Mesenchymal stem cell (in vitro differentiated cells and primary cell): Measurements from ENCODE around the gene SKIL. TPM values are rescaled to one million over a fixed set of nuclear protein-coding genes. Genes with fewer than 3 reads are reported as not detected.

Experiments used
- DNase-seq: peaks from one replicate; pipeline ENCODE4 v3.0.0-alpha.2; 2013
- H2AFZ ChIP-seq: one replicate; pipeline ENCODE4 v1.6.1; 2013; ENCODE audit warnings: low read depth, mild to moderate bottlenecking, control low read depth, inconsistent platforms, low read length, moderate library complexity
- H2AK5ac ChIP-seq: 2 replicates; pipeline ENCODE4 v1.6.1; 2013; ENCODE audit warnings: low read length, moderate library complexity, mild to moderate bottlenecking, inconsistent platforms; ENCODE audit not compliant: severe bottlenecking
- H2BK120ac ChIP-seq: one replicate; pipeline ENCODE4 v1.6.1; 2013; ENCODE audit warnings: low read depth, mild to moderate bottlenecking, inconsistent platforms, low read length, moderate library complexity
- H2BK12ac ChIP-seq, 2 experiments: one replicate each; pipeline ENCODE4 v1.6.1; 2013; ENCODE audit warnings: inconsistent platforms in 2 of 2, low read length in 2 of 2, mild to moderate bottlenecking in 2 of 2, moderate library complexity in 2 of 2, control low read depth in 1 of 2
- H2BK15ac ChIP-seq: one replicate; pipeline ENCODE4 v1.6.1; 2013; ENCODE audit warnings: mild to moderate bottlenecking, low read depth, inconsistent platforms; ENCODE audit not compliant: poor library complexity, severe bottlenecking
- H2BK5ac ChIP-seq: 2 replicates; pipeline ENCODE4 v1.6.1; 2013; ENCODE audit warnings: low read depth, mild to moderate bottlenecking, low read length, control low read depth, inconsistent platforms; ENCODE audit not compliant: poor library complexity, severe bottlenecking
- H3K14ac ChIP-seq, 2 experiments: one replicate each; pipeline ENCODE4 v1.6.1; 2013; ENCODE audit warnings: inconsistent platforms in 2 of 2, low read length in 2 of 2, control low read depth in 1 of 2, mild to moderate bottlenecking in 1 of 2, moderate library complexity in 1 of 2
- H3K18ac ChIP-seq, 2 experiments: one replicate each; pipeline ENCODE4 v1.6.1; 2013; ENCODE audit warnings: inconsistent platforms in 2 of 2, low read length in 2 of 2, control low read depth in 1 of 2, low read depth in 1 of 2, mild to moderate bottlenecking in 1 of 2
- H3K23ac ChIP-seq, 2 experiments: one replicate each; pipeline ENCODE4 v1.6.1; 2013; ENCODE audit warnings: inconsistent platforms in 2 of 2, low read length in 2 of 2, mild to moderate bottlenecking in 2 of 2, moderate library complexity in 2 of 2, control low read depth in 1 of 2
- H3K27ac ChIP-seq: 2 replicates; pipeline ENCODE4 v1.5.1; 2013; ENCODE audit warnings: mild to moderate bottlenecking, moderate library complexity, low read length, control low read depth, inconsistent platforms; ENCODE audit not compliant: poor library complexity, severe bottlenecking
- H3K27me3 ChIP-seq, 2 experiments: 2 replicates each; pipeline versions ENCODE4 v1.6.1 to v1.7.0; 2013; ENCODE audit warnings: low read length in 2 of 2, mild to moderate bottlenecking in 2 of 2, moderate library complexity in 2 of 2, control low read depth in 1 of 2, inconsistent platforms in 1 of 2; ENCODE audit not compliant: control insufficient read depth in 1 of 2, insufficient read depth in 1 of 2
- H3K36me3 ChIP-seq, 2 experiments: 2 replicates each; pipeline versions ENCODE4 v1.6.1 to v1.7.0; 2013; ENCODE audit warnings: low read length in 2 of 2, control low read depth in 1 of 2, inconsistent platforms in 1 of 2, low read depth in 1 of 2, mild to moderate bottlenecking in 1 of 2; ENCODE audit not compliant: insufficient read depth in 2 of 2, control insufficient read depth in 1 of 2
- H3K4ac ChIP-seq, 2 experiments: one replicate each; pipeline ENCODE4 v1.6.1; 2013; ENCODE audit warnings: inconsistent platforms in 2 of 2, low read length in 2 of 2, mild to moderate bottlenecking in 2 of 2, moderate library complexity in 2 of 2, control low read depth in 1 of 2, low read depth in 1 of 2
- H3K4me1 ChIP-seq: 2 replicates; pipeline ENCODE4 v1.6.1; 2013; ENCODE audit warnings: low read depth, low read length, control low read depth; ENCODE audit not compliant: control insufficient read depth, insufficient read depth
- H3K4me2 ChIP-seq: 2 replicates; pipeline ENCODE4 v1.6.1; 2013; ENCODE audit warnings: low read length, mild to moderate bottlenecking, inconsistent platforms; ENCODE audit not compliant: poor library complexity, severe bottlenecking
- H3K4me3 ChIP-seq, 2 experiments: 2 replicates each; pipeline versions ENCODE4 v1.5.1 to v1.7.0; 2013; ENCODE audit warnings: low read length in 2 of 2, mild to moderate bottlenecking in 2 of 2, control low read depth in 1 of 2, low read depth in 1 of 2; ENCODE audit not compliant: insufficient read depth in 1 of 2
- H3K79me1 ChIP-seq: replicated peaks from 2 replicates; pipeline ENCODE4 v1.6.1; 2013; ENCODE audit warnings: mild to moderate bottlenecking, control low read depth, low read length, inconsistent platforms; ENCODE audit not compliant: poor library complexity, severe bottlenecking
- H3K9ac ChIP-seq: 2 replicates; pipeline ENCODE4 v1.7.0; 2013; ENCODE audit warnings: mild to moderate bottlenecking, low read length, moderate library complexity
- H3K9me3 ChIP-seq: 2 replicates; pipeline ENCODE4 v1.7.0; 2013; ENCODE audit warnings: mild to moderate bottlenecking, low read length; ENCODE audit not compliant: control insufficient read depth
- H4K8ac ChIP-seq: one replicate; pipeline ENCODE4 v1.6.1; 2013; ENCODE audit warnings: inconsistent platforms, mild to moderate bottlenecking, low read length, moderate library complexity
- H4K91ac ChIP-seq: one replicate; pipeline ENCODE4 v1.6.1; 2013; ENCODE audit warnings: mild to moderate bottlenecking, low read length, inconsistent platforms
- WGBS: methylation state at CpG from one replicate; pipeline ENCODE4 v1.1.7; 2013; ENCODE audit warnings: mixed read lengths; 5-methylcytosine and 5-hydroxymethylcytosine counted together
- polyA plus RNA-seq, 2 experiments: library from polyadenylated mRNA; stranded (reverse); fragments of 200-250 nt; gene quantifications; one replicate each; pipeline ENCODE4 v1.2.3, GENCODE V29; 2013

Gene SKIL, protein sequence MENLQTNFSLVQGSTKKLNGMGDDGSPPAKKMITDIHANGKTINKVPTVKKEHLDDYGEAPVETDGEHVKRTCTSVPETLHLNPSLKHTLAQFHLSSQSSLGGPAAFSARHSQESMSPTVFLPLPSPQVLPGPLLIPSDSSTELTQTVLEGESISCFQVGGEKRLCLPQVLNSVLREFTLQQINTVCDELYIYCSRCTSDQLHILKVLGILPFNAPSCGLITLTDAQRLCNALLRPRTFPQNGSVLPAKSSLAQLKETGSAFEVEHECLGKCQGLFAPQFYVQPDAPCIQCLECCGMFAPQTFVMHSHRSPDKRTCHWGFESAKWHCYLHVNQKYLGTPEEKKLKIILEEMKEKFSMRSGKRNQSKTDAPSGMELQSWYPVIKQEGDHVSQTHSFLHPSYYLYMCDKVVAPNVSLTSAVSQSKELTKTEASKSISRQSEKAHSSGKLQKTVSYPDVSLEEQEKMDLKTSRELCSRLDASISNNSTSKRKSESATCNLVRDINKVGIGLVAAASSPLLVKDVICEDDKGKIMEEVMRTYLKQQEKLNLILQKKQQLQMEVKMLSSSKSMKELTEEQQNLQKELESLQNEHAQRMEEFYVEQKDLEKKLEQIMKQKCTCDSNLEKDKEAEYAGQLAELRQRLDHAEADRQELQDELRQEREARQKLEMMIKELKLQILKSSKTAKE
- 27.8 TPM for polyA plus RNA-seq (2013, experiment 1 of 2)
- polyA plus RNA-seq (2013, experiment 2 of 2) = 28.9 TPM

DNA sequence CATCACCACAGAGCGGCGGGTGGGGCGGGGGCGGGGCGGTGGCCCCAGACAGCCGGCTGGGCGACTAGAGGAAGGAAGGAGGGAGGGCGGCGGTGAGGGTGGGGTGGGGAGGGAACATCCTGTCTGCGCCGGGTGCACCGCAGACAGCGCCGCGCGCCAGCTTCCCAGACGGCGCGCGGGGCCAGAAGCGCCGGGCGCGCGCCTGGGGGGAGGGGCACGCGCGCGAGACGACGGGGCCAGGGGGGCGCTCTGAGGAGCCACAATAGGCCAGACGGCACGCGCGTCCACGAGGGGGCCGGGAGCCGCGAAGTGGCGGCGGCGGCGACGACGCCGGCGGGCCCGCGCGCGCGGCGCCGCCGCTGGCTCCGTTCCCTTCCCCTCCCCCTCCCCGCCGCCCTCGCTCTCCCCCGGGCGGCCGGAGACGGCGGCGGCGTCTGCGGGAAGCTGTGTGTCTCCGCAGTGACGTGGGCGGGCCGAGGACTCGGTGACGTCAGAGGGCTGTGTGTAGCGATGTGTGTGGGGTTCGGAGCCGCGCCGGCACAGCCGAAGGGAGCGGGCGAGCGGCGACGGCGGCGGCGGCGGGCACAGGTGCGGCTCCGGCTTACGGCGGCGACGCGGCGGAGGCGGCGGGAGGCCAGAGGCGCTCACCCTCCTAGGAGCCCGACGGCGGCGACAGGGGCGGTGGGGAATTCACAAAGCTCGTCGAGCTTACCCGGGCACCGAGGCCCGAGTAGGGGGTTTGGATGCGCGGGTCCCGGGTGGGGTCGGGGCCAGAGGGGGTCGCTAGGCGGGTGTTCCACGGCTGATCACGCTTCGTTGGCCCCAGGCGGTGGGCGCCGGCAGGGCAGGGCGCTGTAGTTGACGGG is at the start of gene SKIL:
Gene SKIL (plus strand): TSS at position 540 of the 866 bp plus-strand sequence. CDS start 2,617 bp downstream, outside the sequence.
- H3K4me1 ChIP-seq = peaks cover 7% of the 10 kb centered on the region
- H2BK5ac ChIP-seq = peak within 1 kb of the TSS; percentile 97
- peak within 1 kb of the TSS; percentile 99 for H2BK120ac ChIP-seq
- H2BK12ac ChIP-seq = peak within 1 kb of the TSS; percentile 83 to 89
- 0% methylated on average over 42 of the region's 124 CpGs for WGBS
- peak within 1 kb of the TSS; percentile 63 for H2AFZ ChIP-seq
- peak within 1 kb of the TSS; percentile 87 for H2AK5ac ChIP-seq
- H3K14ac ChIP-seq = peak within 1 kb of the TSS; percentile 62 to 96
- peak within 1 kb of the TSS; percentile 99 for H4K91ac ChIP-seq
- peak; percentile 97 for DNase-seq
- H3K9me3 ChIP-seq = no peaks in the 10 kb centered on the region
- H3K27me3 ChIP-seq = no peaks in the 10 kb centered on the region
- peak within 1 kb of the TSS; percentile 91 to 95 for H3K4me3 ChIP-seq
- H3K27ac ChIP-seq = peak within 1 kb of the TSS; percentile 97
- peak within 1 kb of the TSS; percentile 98 for H3K18ac ChIP-seq
- peaks cover 4% of the 10 kb centered on the region for H3K79me1 ChIP-seq
- peak within 1 kb of the TSS; percentile 82 for H3K4me2 ChIP-seq
- H3K4ac ChIP-seq = peak within 1 kb of the TSS; percentile 79 to 95
- H2BK15ac ChIP-seq = peak within 1 kb of the TSS; percentile 100
- peak within 1 kb of the TSS; percentile 91 for H3K9ac ChIP-seq
- peaks cover 6 to 7% of the 10 kb centered on the region in 2 experiments for H3K36me3 ChIP-seq
- H4K8ac ChIP-seq = peak within 1 kb of the TSS; percentile 96
- peak within 1 kb of the TSS in 1 of 2 experiments; percentile 93 for H3K23ac ChIP-seq

DNA sequence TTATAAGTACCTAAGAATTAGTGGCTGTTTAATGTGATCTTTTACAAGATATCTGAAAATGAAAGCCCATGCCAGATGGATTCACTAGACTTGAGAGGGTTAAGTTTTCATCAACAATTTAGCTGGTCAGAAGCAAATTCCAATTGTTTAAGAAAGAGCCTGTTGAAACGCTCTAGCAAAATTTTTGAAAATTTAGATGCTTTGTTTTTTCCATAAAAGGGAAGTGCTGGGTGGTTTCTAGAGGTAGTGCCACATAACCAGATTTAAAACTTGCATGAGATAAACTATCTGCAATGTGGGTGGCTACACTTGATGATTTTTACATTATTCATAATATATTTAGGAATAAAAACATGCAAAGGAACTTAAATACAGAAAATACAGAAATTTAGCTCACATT is 48.5 kb upstream of the SKIL start:
- H2BK12ac ChIP-seq = no peak overlapping the region
- WGBS = 65% methylated on average over 1 of the region's 1 CpG
- no peaks in the 10 kb centered on the region for H3K79me1 ChIP-seq
- no peak overlapping the region for H2AFZ ChIP-seq
- no peaks in the 10 kb centered on the region for H3K27me3 ChIP-seq
- H3K27ac ChIP-seq = no peak overlapping the region
- no peak overlapping the region for H3K23ac ChIP-seq
- H2BK15ac ChIP-seq = no peak overlapping the region
- H3K4me3 ChIP-seq = no peak overlapping the region
- no peak overlapping the region for H4K8ac ChIP-seq
- H3K14ac ChIP-seq = no peak overlapping the region
- H2BK5ac ChIP-seq = no peak overlapping the region
- no peak overlapping the region for H2BK120ac ChIP-seq
- peak overlapping the region; percentile 5 for H3K9ac ChIP-seq
- H3K18ac ChIP-seq = no peak overlapping the region
- H3K36me3 ChIP-seq = peaks cover 6 to 10% of the 10 kb centered on the region in 2 experiments
- H3K4ac ChIP-seq = no peak overlapping the region
- H4K91ac ChIP-seq = no peak overlapping the region
- H3K4me2 ChIP-seq = no peak overlapping the region
- H3K9me3 ChIP-seq = no peaks in the 10 kb centered on the region
- DNase-seq = no peak
- H2AK5ac ChIP-seq = no peak overlapping the region
- no peaks in the 10 kb centered on the region for H3K4me1 ChIP-seq

DNA sequence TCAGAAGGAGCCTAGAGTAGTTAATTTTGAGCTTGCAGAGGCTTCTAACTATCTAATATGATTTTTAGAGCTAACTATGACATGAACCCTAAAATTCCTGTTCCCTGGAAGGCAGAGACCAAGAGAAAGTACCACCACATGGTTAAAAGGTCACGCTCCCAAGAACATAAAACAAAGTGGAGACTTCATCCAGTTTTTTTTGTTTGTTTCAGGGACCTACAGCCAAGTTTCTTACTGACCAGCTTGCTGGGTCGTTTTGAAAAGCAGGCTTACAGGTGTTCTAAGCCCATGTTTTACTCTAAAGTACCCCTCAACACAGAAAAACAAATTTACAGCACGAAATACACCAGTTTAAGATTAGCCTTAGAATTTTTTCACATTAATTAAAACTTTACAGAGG is 39.6 kb upstream of the SKIL start:
- WGBS = 73% methylated on average over 2 of the region's 3 CpGs

More for the DNA sequence above, 39.6 kb upstream of the SKIL start:
- H3K36me3 ChIP-seq = no peaks in the 10 kb centered on the region
- no peaks in the 10 kb centered on the region for H3K27me3 ChIP-seq
- H3K4me1 ChIP-seq = peaks cover 3% of the 10 kb centered on the region
- H2BK120ac ChIP-seq = no peak overlapping the region
- no peak overlapping the region for H2AK5ac ChIP-seq
- no peak overlapping the region for H2BK5ac ChIP-seq
- H3K14ac ChIP-seq = no peak overlapping the region
- no peak overlapping the region for H3K27ac ChIP-seq
- H3K23ac ChIP-seq = no peak overlapping the region
- H2BK12ac ChIP-seq = no peak overlapping the region
- no peaks in the 10 kb centered on the region for H3K9me3 ChIP-seq
- H3K4me2 ChIP-seq = no peak overlapping the region
- H3K9ac ChIP-seq = no peak overlapping the region
- no peak overlapping the region for H2BK15ac ChIP-seq
- no peak overlapping the region for H2AFZ ChIP-seq
- DNase-seq = no peak
- no peak overlapping the region for H4K91ac ChIP-seq
- no peaks in the 10 kb centered on the region for H3K79me1 ChIP-seq
- no peak overlapping the region for H3K4me3 ChIP-seq
- no peak overlapping the region for H4K8ac ChIP-seq
- H3K4ac ChIP-seq = no peak overlapping the region
- H3K18ac ChIP-seq = no peak overlapping the region
